MM.1S (cell line): ENCODE measurements around the gene CD84.

Source experiments
- EZH2 ChIP-seq: fragments of 300-600 bp; sonication (generic); optimal IDR thresholded peaks from 2 replicates; pipeline ENCODE3; 2017; ENCODE audit warnings: low read depth, mild to moderate bottlenecking, antibody characterized with exemption, low read length, mixed read lengths
- EZH2phosphoT487 ChIP-seq: fragments of 300-600 bp; sonication (generic); IDR thresholded peaks from 2 replicates; pipeline ENCODE4 v1.6.1; 2018; ENCODE audit warnings: antibody characterized with exemption, low read length
- TF ChIP-seq, protein P1 (sequence below): fragments of 300-600 bp; sonication (generic); IDR thresholded peaks from 2 replicates; pipeline ENCODE4 v1.5.1; 2016; ENCODE audit warnings: antibody characterized with exemption, low read length, mixed read lengths

DNA sequence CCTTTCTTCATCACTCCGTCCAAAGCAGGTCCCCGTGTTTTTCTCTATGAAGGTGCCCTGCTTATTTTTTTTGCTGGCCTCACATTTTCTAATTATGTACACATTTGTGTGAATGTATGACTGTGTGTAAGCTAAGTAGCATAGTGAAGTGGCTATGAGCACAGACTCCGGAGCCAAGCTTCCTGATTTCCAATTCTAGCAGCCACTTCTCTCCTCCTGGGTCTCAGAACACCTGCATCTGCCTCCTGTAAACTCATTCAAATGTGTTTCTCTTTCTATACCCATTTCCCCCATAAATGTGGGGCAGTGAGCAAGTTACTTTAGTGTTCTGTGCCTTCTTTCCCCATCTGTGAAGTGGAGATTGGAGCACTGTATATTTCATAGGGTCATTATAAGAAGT lies 58.3 kb downstream of the CD84 start:
- TF ChIP-seq, protein P1, sequence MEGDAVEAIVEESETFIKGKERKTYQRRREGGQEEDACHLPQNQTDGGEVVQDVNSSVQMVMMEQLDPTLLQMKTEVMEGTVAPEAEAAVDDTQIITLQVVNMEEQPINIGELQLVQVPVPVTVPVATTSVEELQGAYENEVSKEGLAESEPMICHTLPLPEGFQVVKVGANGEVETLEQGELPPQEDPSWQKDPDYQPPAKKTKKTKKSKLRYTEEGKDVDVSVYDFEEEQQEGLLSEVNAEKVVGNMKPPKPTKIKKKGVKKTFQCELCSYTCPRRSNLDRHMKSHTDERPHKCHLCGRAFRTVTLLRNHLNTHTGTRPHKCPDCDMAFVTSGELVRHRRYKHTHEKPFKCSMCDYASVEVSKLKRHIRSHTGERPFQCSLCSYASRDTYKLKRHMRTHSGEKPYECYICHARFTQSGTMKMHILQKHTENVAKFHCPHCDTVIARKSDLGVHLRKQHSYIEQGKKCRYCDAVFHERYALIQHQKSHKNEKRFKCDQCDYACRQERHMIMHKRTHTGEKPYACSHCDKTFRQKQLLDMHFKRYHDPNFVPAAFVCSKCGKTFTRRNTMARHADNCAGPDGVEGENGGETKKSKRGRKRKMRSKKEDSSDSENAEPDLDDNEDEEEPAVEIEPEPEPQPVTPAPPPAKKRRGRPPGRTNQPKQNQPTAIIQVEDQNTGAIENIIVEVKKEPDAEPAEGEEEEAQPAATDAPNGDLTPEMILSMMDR, result no peak
- TF ChIP-seq EZH2phosphoT487 (no peak), EZH2 (no peak)
